NB4 (cell line): ENCODE measurements around the gene SUSD6.

Source experiments
- CTCF ChIP-seq: IDR thresholded peaks from one replicate; pipeline ENCODE4 v1.5.1; 2012; ENCODE audit warnings: low read depth, low read length
- POLR2A ChIP-seq: IDR thresholded peaks from 2 replicates; pipeline ENCODE4 v1.6.1; 2011; ENCODE audit warnings: mild to moderate bottlenecking; ENCODE audit not compliant: insufficient read length; ENCODE audit errors: extremely low read depth
- TF ChIP-seq, protein P1 (sequence below): IDR thresholded peaks from 2 replicates; pipeline ENCODE4 v1.6.1; 2011; ENCODE audit warnings: low read depth, low read length

DNA sequence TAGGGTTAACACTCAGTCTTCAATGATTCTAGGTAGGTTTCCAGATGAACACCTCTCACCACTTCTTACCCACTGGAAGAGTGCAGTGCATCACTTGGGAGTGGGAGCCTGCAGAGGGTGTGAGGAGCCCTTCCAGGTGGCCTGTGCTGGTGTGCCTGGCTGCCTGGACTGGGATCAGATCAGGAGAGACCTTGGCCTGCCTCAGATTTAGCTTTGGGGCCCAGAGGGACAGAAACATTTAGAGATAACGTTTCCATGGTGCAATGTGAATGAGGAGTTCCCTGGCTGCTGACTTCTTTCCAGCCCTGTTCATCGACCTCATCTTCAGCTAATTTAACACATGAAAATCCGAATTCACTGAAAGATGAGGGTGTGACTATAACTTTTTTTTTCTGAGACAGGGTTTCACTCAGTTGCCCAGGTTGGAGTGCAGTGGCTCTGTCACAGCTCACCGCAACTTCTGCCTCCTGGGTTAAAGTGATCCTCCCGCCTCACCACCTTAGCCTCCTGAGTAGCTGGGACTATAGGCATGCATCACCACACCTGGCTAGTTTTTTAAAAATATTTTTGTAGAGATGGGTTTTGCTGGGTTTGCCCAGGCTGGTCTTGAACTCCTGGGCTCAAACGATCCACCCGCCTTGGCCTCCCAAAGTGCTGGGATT is 53.6 kb downstream of the SUSD6 start:
- TF ChIP-seq CTCF (no peak), POLR2A (no peak)
- TF ChIP-seq, protein P1, sequence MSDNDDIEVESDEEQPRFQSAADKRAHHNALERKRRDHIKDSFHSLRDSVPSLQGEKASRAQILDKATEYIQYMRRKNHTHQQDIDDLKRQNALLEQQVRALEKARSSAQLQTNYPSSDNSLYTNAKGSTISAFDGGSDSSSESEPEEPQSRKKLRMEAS = no peak
